ENCODE results near the gene MIX23. TPM values are rescaled to one million over a fixed set of nuclear protein-coding genes. Genes with fewer than 3 reads are reported as not detected.

MIX23 gene
- total and polyA plus RNA-seq, 10 of the 15 experiments (the other 5 are each of a cell fraction or from before 2014, with no cell fraction given) = 30.0 to 176 (median 62.4) TPM

DNA sequence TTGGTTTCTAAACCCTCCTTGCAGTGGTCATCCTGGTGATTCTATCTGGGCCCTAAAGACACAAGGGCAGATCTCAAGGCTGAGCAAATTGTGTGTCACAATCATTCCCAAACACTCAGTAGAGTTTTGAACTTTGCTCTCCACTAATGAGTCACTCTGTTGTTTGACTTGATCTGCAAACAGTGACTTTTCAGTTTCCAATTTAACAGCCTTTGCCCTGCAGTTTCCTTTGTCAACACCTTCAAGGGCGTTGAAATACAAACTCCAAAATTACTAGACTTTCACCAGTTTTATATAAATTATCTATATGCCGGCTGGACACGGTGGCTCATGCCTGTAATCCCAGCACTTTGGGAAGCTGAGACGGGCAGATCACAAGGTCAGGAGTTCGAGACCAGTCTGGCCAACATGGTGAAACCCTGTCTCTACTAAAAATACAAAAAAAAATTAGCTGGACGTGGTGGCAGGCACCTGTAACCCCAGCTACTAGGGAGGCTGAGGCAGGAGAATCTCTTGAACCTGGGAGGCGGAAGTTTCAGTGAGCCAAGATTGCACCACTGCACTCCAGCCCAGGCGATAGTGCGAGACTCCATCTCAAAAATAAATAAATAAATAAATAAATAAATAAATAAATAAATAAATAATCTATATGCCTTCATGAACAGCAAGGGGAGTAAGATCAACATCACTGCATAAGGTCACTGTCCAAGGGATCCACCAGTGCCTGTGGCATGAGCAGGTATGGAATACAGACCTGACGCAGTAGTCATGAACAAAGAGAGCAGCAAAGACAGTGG is 17.3 kb downstream of the MIX23 start (continued):
- TF ChIP-seq NBN (IDR thresholded peaks at IDR 0.05) (peak; percentile 50; the same call in 1 of the 2 replicates), MTA2 (IDR thresholded peaks at IDR 0.05; ENCODE audit: low read depth) (peak; percentile 91), SRF (IDR thresholded peaks at IDR 0.05; ENCODE audit: low read depth in 2 of 2, low read length in 2 of 2) (0 out of 4 replicates have a peak, but pooled peaks of 1 of the 2 experiments have one; percentile 3), MEF2A (IDR thresholded peaks at IDR 0.05; ENCODE audit: insufficient read depth, low read depth, low read length) (0 out of 2 replicates have a peak, but pooled peaks have one; percentile 11), BCL11A (IDR thresholded peaks at IDR 0.05; ENCODE audit: low read depth, low read length) (peak; percentile 75), SMARCA5 (IDR thresholded peaks at IDR 0.05) (0 out of 2 replicates have a peak, but pooled peaks have one; percentile 27), DPF2 (IDR thresholded peaks at IDR 0.05) (peak; percentile 97), BHLHE40 (IDR thresholded peaks at IDR 0.05; ENCODE audit: borderline replicate concordance in 1 of 2, low read depth in 2 of 2, low read length in 1 of 2) (peak in 1 of 2 experiments; percentile 44; a peak in 1 of 4 replicates), ATF7 (IDR thresholded peaks at IDR 0.05; ENCODE audit: low read depth) (peak; percentile 70; the same call in 1 of the 2 replicates), IRF4 (IDR thresholded peaks at IDR 0.05; ENCODE audit: low read depth, low read length) (peak; percentile 86), JUND (IDR thresholded peaks at IDR 0.05; ENCODE audit: low read depth, low read length) (peak; percentile 47; the same call in 1 of the 2 replicates), MXI1 (IDR thresholded peaks at IDR 0.05; ENCODE audit: low read depth, low read length) (0 out of 2 replicates have a peak, but pooled peaks have one; percentile 24), FOXK2 (IDR thresholded peaks at IDR 0.05) (peak; percentile 54; the same call in 1 of the 2 replicates), EP300 (IDR thresholded peaks at IDR 0.05; ENCODE audit: borderline replicate concordance in 1 of 2, control insufficient read depth in 1 of 2, low read depth in 2 of 2, low read length in 2 of 2) (peak; percentile 35 to 77; a peak in 2 of 4 replicates), NR2F1 (conservative IDR thresholded peaks at IDR 0.05) (peak; percentile 93), ETV6 (conservative IDR thresholded peaks at IDR 0.05 in 1 of 2, IDR thresholded peaks at IDR 0.05 in 1 of 2; ENCODE audit: borderline replicate concordance in 1 of 2, low read depth in 1 of 2) (peak in 1 of 2 experiments; percentile 18; a peak in 1 of 4 replicates)
- TF ChIP-seq, protein P1, sequence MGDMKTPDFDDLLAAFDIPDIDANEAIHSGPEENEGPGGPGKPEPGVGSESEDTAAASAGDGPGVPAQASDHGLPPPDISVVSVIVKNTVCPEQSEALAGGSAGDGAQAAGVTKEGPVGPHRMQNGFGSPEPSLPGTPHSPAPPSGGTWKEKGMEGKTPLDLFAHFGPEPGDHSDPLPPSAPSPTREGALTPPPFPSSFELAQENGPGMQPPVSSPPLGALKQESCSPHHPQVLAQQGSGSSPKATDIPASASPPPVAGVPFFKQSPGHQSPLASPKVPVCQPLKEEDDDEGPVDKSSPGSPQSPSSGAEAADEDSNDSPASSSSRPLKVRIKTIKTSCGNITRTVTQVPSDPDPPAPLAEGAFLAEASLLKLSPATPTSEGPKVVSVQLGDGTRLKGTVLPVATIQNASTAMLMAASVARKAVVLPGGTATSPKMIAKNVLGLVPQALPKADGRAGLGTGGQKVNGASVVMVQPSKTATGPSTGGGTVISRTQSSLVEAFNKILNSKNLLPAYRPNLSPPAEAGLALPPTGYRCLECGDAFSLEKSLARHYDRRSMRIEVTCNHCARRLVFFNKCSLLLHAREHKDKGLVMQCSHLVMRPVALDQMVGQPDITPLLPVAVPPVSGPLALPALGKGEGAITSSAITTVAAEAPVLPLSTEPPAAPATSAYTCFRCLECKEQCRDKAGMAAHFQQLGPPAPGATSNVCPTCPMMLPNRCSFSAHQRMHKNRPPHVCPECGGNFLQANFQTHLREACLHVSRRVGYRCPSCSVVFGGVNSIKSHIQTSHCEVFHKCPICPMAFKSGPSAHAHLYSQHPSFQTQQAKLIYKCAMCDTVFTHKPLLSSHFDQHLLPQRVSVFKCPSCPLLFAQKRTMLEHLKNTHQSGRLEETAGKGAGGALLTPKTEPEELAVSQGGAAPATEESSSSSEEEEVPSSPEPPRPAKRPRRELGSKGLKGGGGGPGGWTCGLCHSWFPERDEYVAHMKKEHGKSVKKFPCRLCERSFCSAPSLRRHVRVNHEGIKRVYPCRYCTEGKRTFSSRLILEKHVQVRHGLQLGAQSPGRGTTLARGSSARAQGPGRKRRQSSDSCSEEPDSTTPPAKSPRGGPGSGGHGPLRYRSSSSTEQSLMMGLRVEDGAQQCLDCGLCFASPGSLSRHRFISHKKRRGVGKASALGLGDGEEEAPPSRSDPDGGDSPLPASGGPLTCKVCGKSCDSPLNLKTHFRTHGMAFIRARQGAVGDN (IDR thresholded peaks at IDR 0.05) = peak; percentile 71
- TF ChIP-seq, protein P2, sequence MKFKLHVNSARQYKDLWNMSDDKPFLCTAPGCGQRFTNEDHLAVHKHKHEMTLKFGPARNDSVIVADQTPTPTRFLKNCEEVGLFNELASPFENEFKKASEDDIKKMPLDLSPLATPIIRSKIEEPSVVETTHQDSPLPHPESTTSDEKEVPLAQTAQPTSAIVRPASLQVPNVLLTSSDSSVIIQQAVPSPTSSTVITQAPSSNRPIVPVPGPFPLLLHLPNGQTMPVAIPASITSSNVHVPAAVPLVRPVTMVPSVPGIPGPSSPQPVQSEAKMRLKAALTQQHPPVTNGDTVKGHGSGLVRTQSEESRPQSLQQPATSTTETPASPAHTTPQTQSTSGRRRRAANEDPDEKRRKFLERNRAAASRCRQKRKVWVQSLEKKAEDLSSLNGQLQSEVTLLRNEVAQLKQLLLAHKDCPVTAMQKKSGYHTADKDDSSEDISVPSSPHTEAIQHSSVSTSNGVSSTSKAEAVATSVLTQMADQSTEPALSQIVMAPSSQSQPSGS (IDR thresholded peaks at IDR 0.05; ENCODE audit: low read length) = peak; percentile 68

Data from GM12878 (cell line).